Neural cell (in vitro differentiated cells): Measurements from ENCODE around the gene LMNB1. TPM values are rescaled to one million over a fixed set of nuclear protein-coding genes. Genes with fewer than 3 reads are reported as not detected.

Experiments used
- H2AFZ ChIP-seq: fragments of 200-600, 300-800 bp; sonication (generic), shearing (Covaris generic); 2 replicates; pipeline ENCODE4 v1.6.0; 2014; ENCODE audit warnings: low read depth, mild to moderate bottlenecking, antibody characterized with exemption, low read length, moderate library complexity
- H3F3A ChIP-seq: fragments of 200-600 bp; shearing (Covaris generic); 2 replicates; pipeline ENCODE4 v1.6.1; 2016; ENCODE audit warnings: mild to moderate bottlenecking, moderate library complexity, mixed read lengths, antibody characterized with exemption, low read length; ENCODE audit not compliant: insufficient read depth, poor library complexity, severe bottlenecking
- H3K27ac ChIP-seq: fragments of 200-600, 300-800 bp; sonication (generic), shearing (Covaris generic); 2 replicates; pipeline ENCODE4 v1.5.1; 2014; ENCODE audit warnings: mild to moderate bottlenecking, low read length, moderate library complexity
- H3K27me3 ChIP-seq: fragments of 300-800, 200-600 bp; sonication (generic), shearing (Covaris generic); 2 replicates; pipeline ENCODE4 v1.6.0; 2014; ENCODE audit warnings: mild to moderate bottlenecking, low read depth, low read length, moderate library complexity; ENCODE audit not compliant: insufficient read depth
- H3K36me3 ChIP-seq: fragments of 300-800, 200-600 bp; sonication (generic), shearing (Covaris generic); 2 replicates; pipeline ENCODE4 v1.5.1; 2014; ENCODE audit warnings: mild to moderate bottlenecking, antibody characterized with exemption, low read length, moderate library complexity; ENCODE audit not compliant: insufficient read depth
- H3K4me2 ChIP-seq: fragments of 300-800, 200-600 bp; sonication (generic), shearing (Covaris generic); 2 replicates; pipeline ENCODE4 v1.6.0; 2014; ENCODE audit warnings: mild to moderate bottlenecking, low read length
- H3K4me3 ChIP-seq: fragments of 300-800, 200-600 bp; sonication (generic), shearing (Covaris generic); 2 replicates; pipeline ENCODE4 v1.5.1; 2014; ENCODE audit warnings: mild to moderate bottlenecking, low read length, moderate library complexity
- H3K79me2 ChIP-seq: fragments of 200-600 bp; shearing (Covaris generic); replicated peaks from 2 replicates; pipeline ENCODE4 v1.6.0; 2014; ENCODE audit warnings: mild to moderate bottlenecking, low read length, moderate library complexity; ENCODE audit not compliant: insufficient read depth
- H3K9ac ChIP-seq: fragments of 300-800, 200-600 bp; sonication (generic), shearing (Covaris generic); 2 replicates; pipeline ENCODE4 v1.6.1; 2016; ENCODE audit warnings: mild to moderate bottlenecking, low read length, mixed read lengths
- H3K9me2 ChIP-seq: fragments of 200-600 bp; shearing (Covaris generic); 2 replicates; pipeline ENCODE4 v1.6.1; 2016; ENCODE audit warnings: mild to moderate bottlenecking, low read length, mixed read lengths; ENCODE audit not compliant: insufficient read depth
- H3K9me3 ChIP-seq: fragments of 200-600, 300-800 bp; sonication (generic), shearing (Covaris generic); 2 replicates; pipeline ENCODE4 v1.6.1; 2016; ENCODE audit warnings: mild to moderate bottlenecking, mixed run types, low read length, moderate library complexity, mixed read lengths
- H4K20me1 ChIP-seq: fragments of 200-600 bp; shearing (Covaris generic); 2 replicates; pipeline ENCODE4 v1.6.1; 2016; ENCODE audit warnings: mild to moderate bottlenecking, mixed run types; ENCODE audit not compliant: insufficient read depth
- EP300 ChIP-seq: fragments of 450-650 bp; conservative IDR thresholded peaks from 2 replicates; pipeline ENCODE4 v1.6.1; 2014; ENCODE audit warnings: antibody characterized with exemption, mild to moderate bottlenecking, moderate library complexity; ENCODE audit not compliant: poor library complexity, severe bottlenecking
- EZH2 ChIP-seq: fragments of 200-600, 300-800 bp; shearing (Covaris generic), sonication (generic); IDR thresholded peaks from 2 replicates; pipeline ENCODE4 v1.6.1; 2014; ENCODE audit warnings: antibody characterized with exemption, low read length, borderline replicate concordance, mild to moderate bottlenecking; ENCODE audit not compliant: insufficient read depth, poor library complexity, severe bottlenecking
- MXI1 ChIP-seq: fragments of 450-650 bp; conservative IDR thresholded peaks from 2 replicates; pipeline ENCODE4 v1.6.1; 2014; ENCODE audit warnings: antibody characterized with exemption, mild to moderate bottlenecking; ENCODE audit not compliant: poor library complexity, severe bottlenecking
- POLR2AphosphoS5 ChIP-seq: IDR thresholded peaks from 2 replicates; pipeline ENCODE4 v1.6.1; 2012
- RAD21 ChIP-seq: fragments of 450-650 bp; conservative IDR thresholded peaks from 2 replicates; pipeline ENCODE4 v1.6.1; 2014; ENCODE audit warnings: antibody characterized with exemption, mild to moderate bottlenecking, moderate library complexity
- SMC3 ChIP-seq: fragments of 450-650 bp; conservative IDR thresholded peaks from 2 replicates; pipeline ENCODE4 v1.6.1; 2014; ENCODE audit warnings: antibody characterized with exemption, mild to moderate bottlenecking, moderate library complexity; ENCODE audit not compliant: poor library complexity
- TAF1 ChIP-seq: IDR thresholded peaks from 2 replicates; pipeline ENCODE4 v1.6.1; 2012; ENCODE audit warnings: low read depth
- polyA plus RNA-seq: library from polyadenylated mRNA; depleted of rRNA; stranded (reverse); fragments of >200 nt; gene quantifications from 2 replicates; pipeline ENCODE4 v1.2.3, GENCODE V29; 2014
- TF ChIP-seq, protein P1 (sequence below): IDR thresholded peaks from 2 replicates; pipeline ENCODE4 v1.6.1; 2012; ENCODE audit warnings: borderline replicate concordance
- TF ChIP-seq, protein P2 (sequence below): fragments of 450-650 bp; IDR thresholded peaks from 2 replicates; pipeline ENCODE4 v1.5.1; 2014; ENCODE audit warnings: antibody characterized with exemption, mild to moderate bottlenecking, moderate library complexity; ENCODE audit not compliant: poor library complexity, severe bottlenecking

The LMNB1 gene
- polyA plus RNA-seq, 1 donor from 2014 or later = 91.0 TPM

GRCh38 chr5:126755593-126755992 is 21.3 kb upstream of the LMNB1 start:
- no peaks in the 10 kb centered on the region for H3K9me3 ChIP-seq
- H2AFZ ChIP-seq = no peak overlapping the region
- no peak overlapping the region for H3K4me2 ChIP-seq
- H4K20me1 ChIP-seq = no peaks in the 10 kb centered on the region
- H3K79me2 ChIP-seq = no peaks in the 10 kb centered on the region
- TF ChIP-seq, protein P1, sequence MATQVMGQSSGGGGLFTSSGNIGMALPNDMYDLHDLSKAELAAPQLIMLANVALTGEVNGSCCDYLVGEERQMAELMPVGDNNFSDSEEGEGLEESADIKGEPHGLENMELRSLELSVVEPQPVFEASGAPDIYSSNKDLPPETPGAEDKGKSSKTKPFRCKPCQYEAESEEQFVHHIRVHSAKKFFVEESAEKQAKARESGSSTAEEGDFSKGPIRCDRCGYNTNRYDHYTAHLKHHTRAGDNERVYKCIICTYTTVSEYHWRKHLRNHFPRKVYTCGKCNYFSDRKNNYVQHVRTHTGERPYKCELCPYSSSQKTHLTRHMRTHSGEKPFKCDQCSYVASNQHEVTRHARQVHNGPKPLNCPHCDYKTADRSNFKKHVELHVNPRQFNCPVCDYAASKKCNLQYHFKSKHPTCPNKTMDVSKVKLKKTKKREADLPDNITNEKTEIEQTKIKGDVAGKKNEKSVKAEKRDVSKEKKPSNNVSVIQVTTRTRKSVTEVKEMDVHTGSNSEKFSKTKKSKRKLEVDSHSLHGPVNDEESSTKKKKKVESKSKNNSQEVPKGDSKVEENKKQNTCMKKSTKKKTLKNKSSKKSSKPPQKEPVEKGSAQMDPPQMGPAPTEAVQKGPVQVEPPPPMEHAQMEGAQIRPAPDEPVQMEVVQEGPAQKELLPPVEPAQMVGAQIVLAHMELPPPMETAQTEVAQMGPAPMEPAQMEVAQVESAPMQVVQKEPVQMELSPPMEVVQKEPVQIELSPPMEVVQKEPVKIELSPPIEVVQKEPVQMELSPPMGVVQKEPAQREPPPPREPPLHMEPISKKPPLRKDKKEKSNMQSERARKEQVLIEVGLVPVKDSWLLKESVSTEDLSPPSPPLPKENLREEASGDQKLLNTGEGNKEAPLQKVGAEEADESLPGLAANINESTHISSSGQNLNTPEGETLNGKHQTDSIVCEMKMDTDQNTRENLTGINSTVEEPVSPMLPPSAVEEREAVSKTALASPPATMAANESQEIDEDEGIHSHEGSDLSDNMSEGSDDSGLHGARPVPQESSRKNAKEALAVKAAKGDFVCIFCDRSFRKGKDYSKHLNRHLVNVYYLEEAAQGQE = no peak
- no peaks in the 10 kb centered on the region for H3K9me2 ChIP-seq
- H3K27ac ChIP-seq = no peak overlapping the region
- H3K9ac ChIP-seq = no peak overlapping the region
- no peaks in the 10 kb centered on the region for H3K27me3 ChIP-seq
- H3K4me3 ChIP-seq = no peak overlapping the region
- no peaks in the 10 kb centered on the region for H3F3A ChIP-seq
- H3K36me3 ChIP-seq = no peaks in the 10 kb centered on the region

DNA sequence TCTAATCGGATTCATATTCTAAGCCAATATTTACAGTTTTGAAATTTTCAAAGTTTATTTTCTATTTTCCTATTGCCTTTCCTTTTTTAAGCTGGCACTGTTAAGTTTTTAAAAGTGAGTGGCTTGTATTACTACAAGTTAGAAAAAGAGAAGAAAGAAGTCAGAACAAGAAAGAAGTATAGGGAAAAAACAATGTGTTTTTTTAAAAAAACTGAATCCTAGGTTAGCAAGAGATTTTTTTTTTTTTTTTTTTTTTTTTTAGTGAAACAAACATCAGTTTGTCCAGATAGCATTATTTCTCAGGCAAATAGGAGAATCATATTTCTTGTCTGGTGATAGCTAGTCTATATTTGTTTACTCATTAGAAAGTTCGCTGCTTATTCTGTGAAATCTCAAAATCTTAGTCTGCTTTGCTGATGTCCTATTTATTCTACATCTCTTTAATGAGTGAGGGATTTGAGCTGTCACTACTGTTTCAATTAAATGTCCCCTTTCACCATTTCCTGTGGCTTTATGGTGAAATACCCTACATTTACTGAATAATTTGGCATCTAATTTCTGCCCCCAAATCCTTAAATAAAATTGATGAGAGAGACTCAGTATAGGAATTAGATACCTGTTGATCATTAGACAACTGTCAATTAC is 19.1 kb upstream of the LMNB1 start:
- H3K79me2 ChIP-seq = no peaks in the 10 kb centered on the region
- H3K27ac ChIP-seq = no peak overlapping the region
- H2AFZ ChIP-seq = no peak overlapping the region
- H3K9me2 ChIP-seq = no peaks in the 10 kb centered on the region
- no peaks in the 10 kb centered on the region for H3F3A ChIP-seq
- TF ChIP-seq EP300 (no peak), RAD21 (no peak), MXI1 (no peak), EZH2 (no peak), SMC3 (no peak), TAF1 (no peak), POLR2AphosphoS5 (no peak)
- TF ChIP-seq, protein P1 = no peak
- TF ChIP-seq, protein P2, sequence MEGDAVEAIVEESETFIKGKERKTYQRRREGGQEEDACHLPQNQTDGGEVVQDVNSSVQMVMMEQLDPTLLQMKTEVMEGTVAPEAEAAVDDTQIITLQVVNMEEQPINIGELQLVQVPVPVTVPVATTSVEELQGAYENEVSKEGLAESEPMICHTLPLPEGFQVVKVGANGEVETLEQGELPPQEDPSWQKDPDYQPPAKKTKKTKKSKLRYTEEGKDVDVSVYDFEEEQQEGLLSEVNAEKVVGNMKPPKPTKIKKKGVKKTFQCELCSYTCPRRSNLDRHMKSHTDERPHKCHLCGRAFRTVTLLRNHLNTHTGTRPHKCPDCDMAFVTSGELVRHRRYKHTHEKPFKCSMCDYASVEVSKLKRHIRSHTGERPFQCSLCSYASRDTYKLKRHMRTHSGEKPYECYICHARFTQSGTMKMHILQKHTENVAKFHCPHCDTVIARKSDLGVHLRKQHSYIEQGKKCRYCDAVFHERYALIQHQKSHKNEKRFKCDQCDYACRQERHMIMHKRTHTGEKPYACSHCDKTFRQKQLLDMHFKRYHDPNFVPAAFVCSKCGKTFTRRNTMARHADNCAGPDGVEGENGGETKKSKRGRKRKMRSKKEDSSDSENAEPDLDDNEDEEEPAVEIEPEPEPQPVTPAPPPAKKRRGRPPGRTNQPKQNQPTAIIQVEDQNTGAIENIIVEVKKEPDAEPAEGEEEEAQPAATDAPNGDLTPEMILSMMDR = no peak
- no peaks in the 10 kb centered on the region for H4K20me1 ChIP-seq
- no peak overlapping the region for H3K4me3 ChIP-seq
- no peak overlapping the region for H3K9ac ChIP-seq
- no peaks in the 10 kb centered on the region for H3K9me3 ChIP-seq
- H3K27me3 ChIP-seq = no peaks in the 10 kb centered on the region
- no peaks in the 10 kb centered on the region for H3K36me3 ChIP-seq
- no peak overlapping the region for H3K4me2 ChIP-seq
